ENCODE data around the gene DCX. TPM values are rescaled to one million over a fixed set of nuclear protein-coding genes. Genes with fewer than 3 reads are reported as not detected.

Gene DCX
- total and polyA plus RNA-seq, 2 experiments from 2014 or later, result 0.66 to 3.0 TPM

DNA sequence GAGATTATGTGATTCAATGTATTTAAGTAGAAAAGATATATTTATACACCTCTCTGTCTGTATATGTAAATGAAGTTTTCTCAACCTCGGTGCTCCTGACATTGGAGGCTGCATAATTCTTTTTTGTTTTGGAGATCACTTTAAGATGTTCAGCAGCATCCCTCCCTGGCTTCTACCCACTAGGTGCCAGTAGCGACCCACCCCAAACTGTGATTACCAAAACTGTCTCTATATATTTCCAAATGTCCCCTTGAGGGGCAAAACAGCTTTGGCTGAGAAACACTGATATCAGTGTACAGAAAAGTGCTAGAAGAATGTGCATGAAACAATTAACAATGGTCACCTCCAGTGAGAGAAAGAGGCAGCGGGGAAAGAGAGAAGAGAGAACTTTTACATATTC is 51.2 kb downstream of the DCX start:
- Mint-ChIP-seq H3K4me3 (no peak overlapping the region), H3K27me3 (ENCODE audit: insufficient read depth, low read depth, poor library complexity) (no peaks in the 10 kb centered on the region), H3K9me3 (no peaks in the 10 kb centered on the region), H3K36me3 (ENCODE audit: low read depth) (no peaks in the 10 kb centered on the region), H3K4me1 (peaks cover 2% of the 10 kb centered on the region; the same call in 2 of the 3 replicates), H3K27ac (no peak overlapping the region)
- TF ChIP-seq JUNB (IDR thresholded peaks at IDR 0.05; ENCODE audit: unreplicated experiment) (no peak), EZH2 (IDR thresholded peaks at IDR 0.05; ENCODE audit: low read depth, unreplicated experiment) (no peak), CTCF (conservative IDR thresholded peaks at IDR 0.05; ENCODE audit: low read depth in 2 of 2) (peak; percentile 57 to 66)
- TF ChIP-seq, protein P1, sequence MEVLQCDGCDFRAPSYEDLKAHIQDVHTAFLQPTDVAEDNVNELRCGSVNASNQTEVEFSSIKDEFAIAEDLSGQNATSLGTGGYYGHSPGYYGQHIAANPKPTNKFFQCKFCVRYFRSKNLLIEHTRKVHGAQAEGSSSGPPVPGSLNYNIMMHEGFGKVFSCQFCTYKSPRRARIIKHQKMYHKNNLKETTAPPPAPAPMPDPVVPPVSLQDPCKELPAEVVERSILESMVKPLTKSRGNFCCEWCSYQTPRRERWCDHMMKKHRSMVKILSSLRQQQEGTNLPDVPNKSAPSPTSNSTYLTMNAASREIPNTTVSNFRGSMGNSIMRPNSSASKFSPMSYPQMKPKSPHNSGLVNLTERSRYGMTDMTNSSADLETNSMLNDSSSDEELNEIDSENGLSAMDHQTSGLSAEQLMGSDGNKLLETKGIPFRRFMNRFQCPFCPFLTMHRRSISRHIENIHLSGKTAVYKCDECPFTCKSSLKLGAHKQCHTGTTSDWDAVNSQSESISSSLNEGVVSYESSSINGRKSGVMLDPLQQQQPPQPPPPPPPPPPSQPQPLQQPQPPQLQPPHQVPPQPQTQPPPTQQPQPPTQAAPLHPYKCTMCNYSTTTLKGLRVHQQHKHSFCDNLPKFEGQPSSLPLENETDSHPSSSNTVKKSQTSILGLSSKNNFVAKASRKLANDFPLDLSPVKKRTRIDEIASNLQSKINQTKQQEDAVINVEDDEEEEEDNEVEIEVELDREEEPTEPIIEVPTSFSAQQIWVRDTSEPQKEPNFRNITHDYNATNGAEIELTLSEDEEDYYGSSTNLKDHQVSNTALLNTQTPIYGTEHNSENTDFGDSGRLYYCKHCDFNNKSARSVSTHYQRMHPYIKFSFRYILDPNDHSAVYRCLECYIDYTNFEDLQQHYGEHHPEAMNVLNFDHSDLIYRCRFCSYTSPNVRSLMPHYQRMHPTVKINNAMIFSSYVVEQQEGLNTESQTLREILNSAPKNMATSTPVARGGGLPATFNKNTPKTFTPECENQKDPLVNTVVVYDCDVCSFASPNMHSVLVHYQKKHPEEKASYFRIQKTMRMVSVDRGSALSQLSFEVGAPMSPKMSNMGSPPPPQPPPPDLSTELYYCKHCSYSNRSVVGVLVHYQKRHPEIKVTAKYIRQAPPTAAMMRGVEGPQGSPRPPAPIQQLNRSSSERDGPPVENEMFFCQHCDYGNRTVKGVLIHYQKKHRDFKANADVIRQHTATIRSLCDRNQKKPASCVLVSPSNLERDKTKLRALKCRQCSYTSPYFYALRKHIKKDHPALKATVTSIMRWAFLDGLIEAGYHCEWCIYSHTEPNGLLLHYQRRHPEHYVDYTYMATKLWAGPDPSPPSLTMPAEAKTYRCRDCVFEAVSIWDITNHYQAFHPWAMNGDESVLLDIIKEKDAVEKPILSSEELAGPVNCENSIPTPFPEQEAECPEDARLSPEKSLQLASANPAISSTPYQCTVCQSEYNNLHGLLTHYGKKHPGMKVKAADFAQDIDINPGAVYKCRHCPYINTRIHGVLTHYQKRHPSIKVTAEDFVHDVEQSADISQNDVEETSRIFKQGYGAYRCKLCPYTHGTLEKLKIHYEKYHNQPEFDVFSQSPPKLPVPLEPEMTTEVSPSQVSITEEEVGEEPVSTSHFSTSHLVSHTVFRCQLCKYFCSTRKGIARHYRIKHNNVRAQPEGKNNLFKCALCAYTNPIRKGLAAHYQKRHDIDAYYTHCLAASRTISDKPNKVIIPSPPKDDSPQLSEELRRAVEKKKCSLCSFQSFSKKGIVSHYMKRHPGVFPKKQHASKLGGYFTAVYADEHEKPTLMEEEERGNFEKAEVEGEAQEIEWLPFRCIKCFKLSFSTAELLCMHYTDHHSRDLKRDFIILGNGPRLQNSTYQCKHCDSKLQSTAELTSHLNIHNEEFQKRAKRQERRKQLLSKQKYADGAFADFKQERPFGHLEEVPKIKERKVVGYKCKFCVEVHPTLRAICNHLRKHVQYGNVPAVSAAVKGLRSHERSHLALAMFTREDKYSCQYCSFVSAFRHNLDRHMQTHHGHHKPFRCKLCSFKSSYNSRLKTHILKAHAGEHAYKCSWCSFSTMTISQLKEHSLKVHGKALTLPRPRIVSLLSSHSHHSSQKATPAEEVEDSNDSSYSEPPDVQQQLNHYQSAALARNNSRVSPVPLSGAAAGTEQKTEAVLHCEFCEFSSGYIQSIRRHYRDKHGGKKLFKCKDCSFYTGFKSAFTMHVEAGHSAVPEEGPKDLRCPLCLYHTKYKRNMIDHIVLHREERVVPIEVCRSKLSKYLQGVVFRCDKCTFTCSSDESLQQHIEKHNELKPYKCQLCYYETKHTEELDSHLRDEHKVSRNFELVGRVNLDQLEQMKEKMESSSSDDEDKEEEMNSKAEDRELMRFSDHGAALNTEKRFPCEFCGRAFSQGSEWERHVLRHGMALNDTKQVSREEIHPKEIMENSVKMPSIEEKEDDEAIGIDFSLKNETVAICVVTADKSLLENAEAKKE (CRISPR knock-in tag; IDR thresholded peaks at IDR 0.05), result no peak
- Histone ChIP-seq H4K20me1 (replicated peaks; ENCODE audit: insufficient read depth) (no peaks in the 10 kb centered on the region), H3F3A (replicated peaks; ENCODE audit: low read depth) (no peaks in the 10 kb centered on the region), H3K27ac (ENCODE audit: low read depth) (no peak overlapping the region), H3K4me2 (no peak overlapping the region), H3K4me1 (ENCODE audit: insufficient read depth) (no peaks in the 10 kb centered on the region), H3K9me2 (ENCODE audit: insufficient read depth) (no peaks in the 10 kb centered on the region), H2AFZ (no peak overlapping the region), H3K27me3 (ENCODE audit: insufficient read depth) (no peaks in the 10 kb centered on the region), H3K4me3 (no peak overlapping the region), H3K36me3 (ENCODE audit: insufficient read depth) (no peaks in the 10 kb centered on the region), H3K79me2 (replicated peaks; ENCODE audit: insufficient read depth) (no peaks in the 10 kb centered on the region)
- peak; percentile 30 for DNase-seq (ENCODE audit: low spot score)
- ATAC-seq, result no peak

All from GM23338 (cell line).